ENCODE results near the gene MED17.

The MED17 gene

DNA sequence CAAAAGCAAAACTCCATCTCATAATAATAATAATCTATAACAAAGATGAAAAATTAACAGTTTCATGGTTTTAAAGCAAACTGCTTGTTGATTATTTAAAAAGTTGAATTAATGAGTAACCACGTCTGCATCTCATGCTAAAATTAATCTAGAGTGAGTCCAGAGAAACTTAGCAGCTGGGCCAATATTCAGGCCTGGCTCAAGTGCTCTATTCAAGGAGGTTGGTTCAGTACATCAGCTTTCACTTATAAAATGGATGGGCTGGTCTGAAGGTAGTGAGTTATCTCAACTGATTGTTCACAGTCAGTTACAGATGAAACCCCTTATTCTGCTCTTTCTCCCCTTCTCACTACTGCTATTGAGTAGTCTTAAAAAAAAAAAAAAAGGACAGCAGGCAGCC, 43.3 kb downstream of the MED17 start:
- Histone ChIP-seq H3K36me3 (ENCODE audit: low read depth) (no peaks in the 10 kb centered on the region), H3K27me3 (ENCODE audit: insufficient read depth, poor library complexity, severe bottlenecking) (no peaks in the 10 kb centered on the region), H3K4me1 (ENCODE audit: insufficient read depth, poor library complexity, severe bottlenecking) (no peaks in the 10 kb centered on the region), H3K9me3 (ENCODE audit: severe bottlenecking) (no peaks in the 10 kb centered on the region), H3K27ac (ENCODE audit: poor library complexity, severe bottlenecking) (no peak overlapping the region), H3K4me3 (ENCODE audit: severe bottlenecking) (no peak overlapping the region)
- DNase-seq (ENCODE audit: low spot score) (no peak), ATAC-seq (ENCODE audit: low read depth) (no peak)
- TF ChIP-seq, protein P1, sequence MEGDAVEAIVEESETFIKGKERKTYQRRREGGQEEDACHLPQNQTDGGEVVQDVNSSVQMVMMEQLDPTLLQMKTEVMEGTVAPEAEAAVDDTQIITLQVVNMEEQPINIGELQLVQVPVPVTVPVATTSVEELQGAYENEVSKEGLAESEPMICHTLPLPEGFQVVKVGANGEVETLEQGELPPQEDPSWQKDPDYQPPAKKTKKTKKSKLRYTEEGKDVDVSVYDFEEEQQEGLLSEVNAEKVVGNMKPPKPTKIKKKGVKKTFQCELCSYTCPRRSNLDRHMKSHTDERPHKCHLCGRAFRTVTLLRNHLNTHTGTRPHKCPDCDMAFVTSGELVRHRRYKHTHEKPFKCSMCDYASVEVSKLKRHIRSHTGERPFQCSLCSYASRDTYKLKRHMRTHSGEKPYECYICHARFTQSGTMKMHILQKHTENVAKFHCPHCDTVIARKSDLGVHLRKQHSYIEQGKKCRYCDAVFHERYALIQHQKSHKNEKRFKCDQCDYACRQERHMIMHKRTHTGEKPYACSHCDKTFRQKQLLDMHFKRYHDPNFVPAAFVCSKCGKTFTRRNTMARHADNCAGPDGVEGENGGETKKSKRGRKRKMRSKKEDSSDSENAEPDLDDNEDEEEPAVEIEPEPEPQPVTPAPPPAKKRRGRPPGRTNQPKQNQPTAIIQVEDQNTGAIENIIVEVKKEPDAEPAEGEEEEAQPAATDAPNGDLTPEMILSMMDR (IDR thresholded peaks at IDR 0.05; ENCODE audit: poor library complexity, severe bottlenecking), result no peak

DNA sequence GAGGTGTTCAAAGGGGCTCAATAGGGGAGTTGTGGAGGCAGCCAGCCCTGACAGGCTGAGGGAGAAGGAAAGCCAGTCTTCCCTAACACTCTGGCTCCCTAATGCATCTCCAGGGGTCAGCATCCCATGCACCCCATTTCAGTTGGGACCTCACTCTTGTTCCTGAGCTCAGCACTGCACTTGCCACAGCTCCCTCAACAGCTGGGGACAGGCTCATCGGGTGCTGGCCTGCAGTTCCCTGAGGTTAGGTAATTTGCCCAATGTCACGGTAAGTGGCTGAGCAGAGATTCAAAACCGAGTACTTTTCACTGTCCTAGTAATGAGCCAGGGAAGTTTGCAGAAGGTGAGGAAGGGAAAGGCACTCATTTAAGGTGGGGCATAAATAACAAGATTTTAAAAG, 45.5 kb downstream of the MED17 start:
- ATAC-seq (ENCODE audit: low read depth) (no peak), DNase-seq (ENCODE audit: low spot score) (no peak)
- TF ChIP-seq, protein P1 (IDR thresholded peaks at IDR 0.05; ENCODE audit: poor library complexity, severe bottlenecking), result no peak
- no peaks in the 10 kb centered on the region for H3K9me3 ChIP-seq (ENCODE audit: severe bottlenecking)
- no peaks in the 10 kb centered on the region for H3K4me1 ChIP-seq (ENCODE audit: insufficient read depth, poor library complexity, severe bottlenecking)
- H3K27ac ChIP-seq (ENCODE audit: poor library complexity, severe bottlenecking), result no peak overlapping the region
- no peak overlapping the region for H3K4me3 ChIP-seq (ENCODE audit: severe bottlenecking)
- no peaks in the 10 kb centered on the region for H3K36me3 ChIP-seq (ENCODE audit: low read depth)
- H3K27me3 ChIP-seq (ENCODE audit: insufficient read depth, poor library complexity, severe bottlenecking), result no peaks in the 10 kb centered on the region

DNA sequence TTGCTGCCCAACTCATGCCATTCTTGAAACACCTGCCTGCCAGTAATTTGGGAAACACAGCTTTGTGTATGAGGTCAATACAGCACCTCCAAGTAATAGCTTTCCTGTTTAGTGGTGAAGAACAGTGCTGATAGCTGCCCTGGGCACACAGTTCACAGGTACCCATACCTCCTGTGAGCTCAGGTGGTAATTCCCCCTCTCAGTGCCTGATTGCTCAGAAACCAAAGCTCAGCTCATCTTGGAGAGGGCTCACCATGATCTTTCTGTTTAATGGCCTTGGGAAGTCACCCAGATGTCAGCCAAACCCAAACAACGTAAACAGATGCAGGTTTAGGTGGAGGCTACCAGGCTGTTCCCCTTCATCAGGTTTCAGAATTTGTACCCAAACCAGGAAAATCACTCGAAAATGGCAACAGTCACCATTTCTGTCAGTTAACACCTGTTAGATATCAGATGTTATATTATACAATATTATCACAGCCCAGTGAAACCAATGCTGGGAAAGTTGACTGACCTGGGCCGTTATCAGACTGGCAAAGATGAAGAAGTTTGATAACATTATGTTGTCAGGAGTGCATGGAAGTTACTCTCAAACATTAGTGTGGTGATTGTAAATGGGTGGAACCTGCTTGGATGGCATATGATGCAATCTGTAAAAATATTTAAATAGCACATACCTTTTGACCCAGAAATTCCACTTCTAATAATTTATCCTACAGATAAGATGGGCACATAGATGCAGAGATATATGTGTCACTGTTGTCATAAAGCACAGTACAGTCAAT, 47.5 kb downstream of the MED17 start:
- DNase-seq (ENCODE audit: low spot score) (no peak), ATAC-seq (ENCODE audit: low read depth) (no peak)
- H3K27me3 ChIP-seq (ENCODE audit: insufficient read depth, poor library complexity, severe bottlenecking), result no peaks in the 10 kb centered on the region
- no peak overlapping the region for H3K27ac ChIP-seq (ENCODE audit: poor library complexity, severe bottlenecking)
- TF ChIP-seq, protein P1 (IDR thresholded peaks at IDR 0.05; ENCODE audit: poor library complexity, severe bottlenecking), result no peak
- H3K4me3 ChIP-seq (ENCODE audit: severe bottlenecking), result no peak overlapping the region
- no peaks in the 10 kb centered on the region for H3K9me3 ChIP-seq (ENCODE audit: severe bottlenecking)
- H3K4me1 ChIP-seq (ENCODE audit: insufficient read depth, poor library complexity, severe bottlenecking), result no peaks in the 10 kb centered on the region
- no peaks in the 10 kb centered on the region for H3K36me3 ChIP-seq (ENCODE audit: low read depth)

DNA sequence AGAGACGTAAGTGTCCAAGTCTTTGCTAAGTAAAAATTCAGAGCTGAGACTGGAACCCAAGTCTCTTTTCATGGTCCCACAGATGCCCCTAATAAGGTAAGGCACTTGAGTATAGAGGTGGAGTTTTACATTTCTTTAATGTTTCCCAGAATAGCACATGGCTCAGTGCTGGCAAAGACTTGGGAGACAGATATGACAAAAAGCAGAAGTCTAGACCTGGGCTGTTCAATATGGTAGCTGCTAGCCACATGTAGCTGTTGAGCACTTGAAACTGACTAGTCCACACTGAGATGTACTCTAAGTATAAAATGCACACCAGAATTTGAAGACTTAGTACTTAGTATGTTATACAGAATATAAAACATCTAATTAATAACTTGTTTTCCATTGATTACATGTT, 48.7 kb downstream of the MED17 start:
- no peak overlapping the region for H3K27ac ChIP-seq (ENCODE audit: poor library complexity, severe bottlenecking)
- H3K4me1 ChIP-seq (ENCODE audit: insufficient read depth, poor library complexity, severe bottlenecking), result no peaks in the 10 kb centered on the region
- H3K27me3 ChIP-seq (ENCODE audit: insufficient read depth, poor library complexity, severe bottlenecking), result no peaks in the 10 kb centered on the region
- H3K9me3 ChIP-seq (ENCODE audit: severe bottlenecking), result no peaks in the 10 kb centered on the region
- TF ChIP-seq, protein P1 (IDR thresholded peaks at IDR 0.05; ENCODE audit: poor library complexity, severe bottlenecking), result no peak
- DNase-seq (ENCODE audit: low spot score) (no peak), ATAC-seq (ENCODE audit: low read depth) (no peak)
- H3K4me3 ChIP-seq (ENCODE audit: severe bottlenecking), result no peak overlapping the region
- H3K36me3 ChIP-seq (ENCODE audit: low read depth), result no peaks in the 10 kb centered on the region

DNA sequence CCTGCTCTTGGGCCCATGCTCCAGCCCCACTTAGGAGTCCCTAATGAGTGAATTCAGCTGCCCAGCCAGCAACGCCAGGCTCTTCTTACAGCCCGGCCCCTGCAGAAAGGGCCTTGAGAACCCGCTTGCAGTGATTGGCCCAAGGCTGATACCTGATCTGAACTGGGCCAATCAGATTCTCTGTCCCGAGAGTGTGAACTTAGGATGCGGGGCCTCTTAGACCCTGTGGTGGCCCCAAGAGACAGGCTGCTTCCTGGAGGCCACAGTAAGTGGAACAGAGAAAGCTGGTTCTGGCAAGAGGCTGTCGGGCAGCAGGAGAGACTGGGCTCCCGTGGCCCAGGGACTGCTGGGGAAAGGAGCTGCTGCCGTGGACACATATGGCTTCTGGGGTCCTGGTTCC, 54.9 kb downstream of the MED17 start:
- TF ChIP-seq, protein P1 (IDR thresholded peaks at IDR 0.05; ENCODE audit: poor library complexity, severe bottlenecking), result no peak
- no peaks in the 10 kb centered on the region for H3K36me3 ChIP-seq (ENCODE audit: low read depth)
- no peaks in the 10 kb centered on the region for H3K9me3 ChIP-seq (ENCODE audit: severe bottlenecking)
- H3K4me1 ChIP-seq (ENCODE audit: insufficient read depth, poor library complexity, severe bottlenecking), result no peaks in the 10 kb centered on the region
- DNase-seq (ENCODE audit: low spot score) (no peak), ATAC-seq (ENCODE audit: low read depth) (no peak)
- H3K4me3 ChIP-seq (ENCODE audit: severe bottlenecking), result no peak overlapping the region
- no peak overlapping the region for H3K27ac ChIP-seq (ENCODE audit: poor library complexity, severe bottlenecking)
- H3K27me3 ChIP-seq (ENCODE audit: insufficient read depth, poor library complexity, severe bottlenecking), result no peaks in the 10 kb centered on the region

Data from RWPE2 (cell line).